GM18499 (cell line): ENCODE results near the gene RABL6.

ENCODE experiments used
- ATAC-seq: cut with Tn5 transposase; IDR thresholded peaks from one replicate; pipeline ENCODE4 v1.9.1; 2021; ENCODE audit warnings: moderate number of reproducible peaks; ENCODE audit not compliant: insufficient read depth, unreplicated experiment

RABL6 gene

GRCh38 chr9:136808806-136809158 lies 1.0 kb downstream of the RABL6 start:
- no peak for ATAC-seq

DNA sequence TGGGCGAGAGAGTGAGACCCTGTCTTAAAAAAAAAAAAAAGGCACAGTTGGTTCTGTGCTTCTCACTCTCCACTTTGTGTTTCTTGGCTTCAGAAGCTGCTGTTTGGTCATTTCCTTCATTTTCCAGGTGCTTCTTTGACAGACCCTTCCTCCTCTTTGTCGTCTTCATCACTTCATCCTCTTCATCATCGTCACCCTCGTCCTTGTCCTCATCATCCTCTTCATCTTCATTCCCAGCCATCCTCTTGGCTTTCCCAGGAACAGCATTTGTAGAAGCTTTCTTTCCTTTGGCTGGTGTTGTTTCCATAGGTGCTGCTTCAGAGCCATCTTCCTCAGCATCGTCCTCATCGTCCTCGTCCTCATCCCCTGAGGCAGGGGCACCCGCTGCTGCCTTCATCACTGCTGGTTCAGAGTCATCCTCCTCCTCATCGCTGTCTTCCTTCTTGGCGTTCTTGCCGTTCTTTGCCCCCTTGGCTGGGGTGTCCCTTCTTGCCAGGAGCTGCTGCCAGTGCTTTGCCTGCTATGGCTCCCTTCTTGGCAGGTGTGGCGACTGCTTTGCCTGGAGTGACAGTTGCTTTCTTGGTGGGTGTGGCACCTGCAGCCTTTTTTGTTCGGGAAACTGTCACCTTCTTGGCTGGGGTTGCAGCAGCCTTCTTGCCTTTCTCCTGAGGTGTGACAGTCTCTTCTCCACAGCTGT lies 7.1 kb downstream of the RABL6 start:
- ATAC-seq: no peak

GRCh38 chr9:136815422-136815782 lies 7.7 kb downstream of the RABL6 start:
- no peak for ATAC-seq

DNA sequence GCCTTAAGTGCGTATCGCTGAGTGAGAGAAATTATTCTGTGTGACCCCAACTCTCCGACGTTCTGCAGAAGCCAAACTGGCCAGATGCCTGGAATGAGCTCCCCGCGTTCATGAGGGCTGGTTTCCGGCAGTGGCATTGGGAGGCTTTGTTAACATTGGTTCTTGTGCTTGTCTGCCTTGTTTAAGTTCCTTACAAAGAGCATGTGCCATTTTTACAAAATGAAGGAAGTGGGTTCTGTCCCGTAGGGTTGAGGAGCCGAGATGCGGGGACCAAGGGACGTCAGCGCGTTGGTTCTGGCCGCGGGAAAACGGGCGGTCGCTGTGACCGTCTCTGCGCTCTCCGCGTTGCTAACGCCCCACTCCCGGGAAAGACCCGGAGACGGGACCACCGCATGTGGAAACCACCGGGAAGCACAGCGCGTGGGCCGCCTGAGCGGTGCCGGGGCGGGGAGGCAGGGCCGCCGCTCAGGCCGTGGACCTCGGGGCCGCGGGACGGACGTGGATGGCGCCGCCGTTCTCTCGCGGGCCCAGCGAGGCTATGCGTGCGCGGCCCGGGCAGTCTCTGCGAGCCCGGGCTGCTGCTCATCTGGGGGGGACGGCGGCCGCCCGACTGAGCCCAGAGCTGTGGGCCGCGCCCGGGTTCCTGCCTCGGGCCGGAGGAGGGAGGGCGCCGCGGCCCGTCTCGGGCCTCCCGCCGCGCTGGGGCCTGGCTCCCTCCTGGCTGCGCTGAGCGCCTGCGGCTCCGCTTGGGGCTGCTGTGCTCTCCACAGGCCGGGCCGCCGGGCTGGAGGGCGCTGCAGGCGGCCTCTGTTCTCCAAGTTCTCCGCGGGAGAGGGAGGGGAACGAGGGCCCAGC lies 13.4 kb downstream of the RABL6 start:
- ATAC-seq: no peak

GRCh38 chr9:136821826-136822544 lies 14.2 kb downstream of the RABL6 start:
- ATAC-seq: no peak

DNA sequence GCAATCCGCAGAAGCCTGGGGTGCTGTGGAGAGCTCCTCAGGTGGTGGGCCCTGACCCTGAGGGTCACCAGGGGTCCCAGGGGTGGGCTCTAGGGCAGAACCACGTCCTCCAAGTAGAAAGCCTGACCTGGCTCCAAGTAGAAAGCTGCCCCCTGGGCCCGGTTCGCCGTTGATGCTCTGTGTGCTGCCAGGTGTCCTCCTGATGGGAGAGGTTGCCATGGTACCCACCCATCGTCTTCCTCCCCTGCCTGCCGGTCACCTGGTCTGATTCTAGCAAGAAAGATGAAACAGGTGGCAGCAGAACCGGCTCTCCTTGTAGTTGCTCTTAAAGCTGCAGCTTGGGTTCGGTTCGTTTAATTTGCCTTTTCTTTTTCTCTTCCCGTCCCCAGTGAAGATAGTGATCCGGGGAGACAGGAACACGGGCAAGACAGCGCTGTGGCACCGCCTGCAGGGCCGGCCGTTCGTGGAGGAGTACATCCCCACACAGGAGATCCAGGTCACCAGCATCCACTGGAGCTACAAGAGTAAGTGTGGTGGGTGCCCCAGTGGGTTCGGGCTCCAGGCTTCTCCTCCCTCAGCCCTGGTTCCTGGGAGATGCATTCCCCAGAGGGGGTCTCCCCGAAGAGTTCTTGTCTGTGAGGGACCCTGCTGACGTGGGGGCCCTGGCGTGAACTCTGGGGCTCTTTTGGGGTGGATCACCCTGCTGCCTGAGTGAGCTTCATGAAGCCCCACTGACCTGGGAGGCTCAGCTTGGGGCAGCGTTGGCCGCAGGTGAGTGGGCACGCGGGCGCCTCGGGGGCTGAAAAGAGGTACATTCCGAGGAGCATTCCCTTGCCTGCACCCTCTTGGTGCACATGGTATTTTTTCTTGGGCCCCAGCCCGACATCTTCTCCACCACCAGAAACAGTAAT lies 15.6 kb downstream of the RABL6 start:
- ATAC-seq: no peak

DNA sequence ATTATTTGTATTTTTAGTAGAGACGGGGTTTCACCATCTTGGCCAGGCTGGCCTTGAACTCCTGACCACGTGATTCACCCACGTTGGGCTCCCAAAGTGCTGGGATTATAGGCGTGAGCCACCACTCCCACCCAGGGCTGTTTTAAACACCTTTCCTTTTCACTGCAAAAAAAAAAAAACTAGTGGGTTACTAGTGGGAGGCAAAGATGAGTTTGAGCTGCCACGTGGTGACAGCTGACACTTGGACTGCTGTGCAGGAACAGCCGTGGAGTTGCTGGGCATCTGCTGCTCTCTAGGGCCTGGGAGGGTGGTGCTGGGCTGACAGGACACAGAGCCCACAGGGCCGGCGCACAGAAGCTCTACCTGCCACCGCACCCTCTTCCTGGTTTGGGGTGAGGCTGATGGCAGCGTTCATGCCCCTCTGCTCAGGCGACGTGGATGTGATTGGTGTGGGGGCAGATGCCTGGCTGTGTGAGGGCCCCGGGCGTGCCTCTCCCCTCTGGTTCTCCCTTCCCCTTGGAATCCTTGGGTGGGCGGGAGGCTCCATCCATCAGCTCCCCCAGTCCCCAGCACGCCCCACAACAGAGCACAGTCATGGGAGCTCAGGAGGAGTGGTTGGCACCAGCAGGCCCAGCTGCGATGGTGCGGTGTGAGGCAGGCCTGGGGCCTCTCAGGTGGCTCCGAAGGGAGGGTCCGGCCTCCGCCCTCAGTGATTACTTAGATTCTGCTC lies 16.9 kb downstream of the RABL6 start:
- ATAC-seq: no peak

DNA sequence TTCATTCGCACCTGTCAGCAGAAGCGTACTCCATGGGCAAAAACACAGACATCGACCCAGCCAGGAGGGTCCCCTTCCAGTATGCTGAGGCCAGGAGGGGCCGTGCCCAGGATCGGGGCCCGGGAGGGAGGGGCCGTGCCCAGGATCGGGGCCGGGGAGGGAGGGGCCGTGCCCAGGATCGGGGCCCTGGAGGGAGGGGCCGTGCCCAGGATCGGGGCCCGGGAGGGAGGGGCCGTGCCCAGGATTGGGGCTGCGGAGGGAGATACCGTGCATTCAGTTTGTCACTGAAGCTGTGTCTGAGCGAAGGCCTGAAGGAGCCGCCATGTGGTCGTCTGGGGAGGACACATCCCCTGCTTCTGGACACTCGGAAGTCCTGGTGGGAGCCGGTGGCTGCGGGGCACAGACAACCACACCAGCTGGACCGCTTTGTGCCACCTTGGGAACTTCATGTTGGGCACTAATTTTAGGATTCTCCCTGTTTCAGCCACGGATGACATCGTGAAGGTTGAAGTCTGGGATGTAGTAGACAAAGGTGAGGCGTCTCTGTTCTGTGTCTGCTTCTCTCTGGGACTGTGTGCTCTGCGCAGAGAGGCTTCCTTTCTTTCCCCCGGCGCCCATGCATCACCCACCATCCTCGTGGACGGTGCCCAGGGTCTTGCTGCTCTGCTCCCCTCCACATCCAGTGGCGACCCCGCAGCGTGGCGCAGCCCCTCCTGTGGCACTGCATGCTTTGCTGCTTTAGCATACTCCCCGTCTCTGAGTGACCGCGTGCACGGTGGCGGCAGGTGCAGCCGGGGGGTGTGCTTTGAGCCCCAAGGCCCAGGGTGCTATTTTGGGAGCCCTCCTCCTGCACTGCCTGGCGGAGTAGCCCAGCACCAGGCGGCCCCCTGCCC lies 17.8 kb downstream of the RABL6 start:
- no peak for ATAC-seq

GRCh38 chr9:136826188-136826541 lies 18.4 kb downstream of the RABL6 start:
- ATAC-seq: no peak

DNA sequence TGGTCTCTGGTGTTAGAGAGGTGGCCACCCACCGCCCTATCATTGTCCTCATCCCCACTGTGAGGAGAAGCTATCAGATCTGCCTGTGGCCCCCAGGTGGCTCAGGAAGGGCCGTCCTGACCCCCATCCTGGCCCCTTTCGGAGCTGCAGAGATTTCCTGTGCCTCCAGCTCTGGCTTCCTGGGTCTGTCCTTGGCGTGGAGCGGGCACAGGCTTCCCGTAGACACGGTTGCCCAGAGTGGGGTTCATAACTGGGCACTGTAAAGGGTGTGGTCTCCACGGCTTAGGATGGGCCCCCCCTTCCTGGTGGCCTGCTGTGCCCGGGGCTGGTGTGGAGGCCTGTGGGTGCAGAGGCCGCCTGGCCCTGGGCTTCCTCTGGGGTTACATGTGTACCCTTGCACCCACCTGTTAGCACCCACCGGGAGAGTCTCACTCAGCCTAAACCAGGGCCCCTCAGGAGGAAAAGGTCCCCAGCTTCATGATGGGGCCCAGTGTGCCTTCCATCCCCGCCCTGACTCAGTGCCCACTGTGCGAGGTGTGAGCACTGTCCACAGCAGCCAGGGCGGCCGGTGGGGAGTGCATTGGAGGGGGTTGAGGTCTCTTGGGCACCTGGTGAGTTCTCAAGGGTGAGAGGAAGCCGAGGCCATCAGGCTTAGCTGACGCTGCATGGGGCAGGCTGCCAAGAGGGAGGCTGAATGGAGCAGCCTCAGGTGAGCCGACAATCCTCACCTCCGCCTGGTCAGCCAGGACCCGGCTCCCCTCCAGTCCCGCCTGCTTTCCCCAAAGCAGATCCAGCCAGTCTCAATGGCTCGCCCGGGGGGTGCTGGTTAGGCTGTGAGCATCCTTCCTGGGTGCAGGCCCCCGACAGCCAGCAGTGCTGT lies 19.2 kb downstream of the RABL6 start:
- no peak for ATAC-seq

DNA sequence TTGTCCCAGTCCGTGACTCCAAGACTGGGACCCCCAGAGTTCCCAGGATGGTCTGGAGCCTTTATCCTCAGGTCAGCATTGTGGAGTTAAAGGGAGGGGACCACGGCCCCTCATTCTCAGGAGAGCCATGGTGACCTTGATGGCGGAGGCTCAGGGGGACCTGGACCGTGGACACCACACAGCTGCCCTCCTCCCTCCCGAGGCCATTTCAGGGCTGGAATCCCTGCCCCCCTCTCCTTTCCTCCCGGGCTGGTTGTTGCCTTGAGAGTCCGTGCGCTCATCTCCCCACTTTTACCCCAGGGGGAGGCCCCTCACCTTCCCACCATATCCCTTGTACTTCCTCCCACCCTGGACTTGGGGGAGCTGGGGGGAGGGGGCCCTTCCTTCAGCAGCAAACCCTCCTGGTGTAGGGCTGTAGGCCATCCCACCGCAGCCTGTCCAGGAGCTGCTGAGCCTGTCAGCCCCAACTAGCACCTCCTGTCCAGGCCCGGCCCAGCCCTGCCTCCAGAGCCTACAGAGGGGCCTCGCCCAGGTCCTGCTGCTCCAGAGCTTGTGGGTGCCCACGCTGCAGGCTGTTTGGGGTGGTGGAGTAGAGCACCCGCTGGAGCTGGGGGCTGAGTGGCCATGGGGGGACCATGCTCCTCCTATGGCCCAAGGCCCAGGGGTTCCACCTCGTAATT lies 20.2 kb downstream of the RABL6 start:
- ATAC-seq: no peak

DNA sequence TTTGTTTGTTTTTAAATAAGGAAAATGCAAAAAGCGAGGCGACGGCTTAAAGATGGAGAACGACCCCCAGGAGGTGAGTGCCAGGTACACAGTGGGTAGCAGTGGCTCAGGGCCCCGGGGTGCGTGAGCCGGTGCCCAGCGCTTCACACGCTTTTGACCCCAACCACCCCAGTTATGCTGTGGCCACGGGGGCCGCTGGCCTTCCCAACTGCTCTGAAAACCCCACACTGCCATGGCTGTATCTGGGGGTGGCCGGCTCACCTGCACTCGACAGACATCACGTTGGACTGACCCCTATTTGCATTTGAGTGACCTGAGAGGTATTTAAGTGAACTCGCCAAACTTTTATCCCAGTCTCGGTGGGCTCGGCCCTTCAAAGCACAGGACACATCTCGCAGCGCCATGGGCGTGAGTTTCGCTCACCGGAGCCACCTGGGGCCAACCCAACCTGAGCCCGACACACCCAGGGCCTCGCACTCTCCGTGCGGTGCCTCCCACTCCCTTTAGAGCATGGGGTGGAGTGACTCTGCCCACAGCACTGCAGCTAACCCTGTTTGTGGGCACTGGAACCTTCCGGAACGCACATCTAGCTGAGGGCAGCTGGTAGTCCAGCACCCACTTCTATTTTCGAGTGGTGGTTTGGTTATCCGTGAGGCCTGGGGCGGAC lies 20.9 kb downstream of the RABL6 start:
- ATAC-seq: no peak

DNA sequence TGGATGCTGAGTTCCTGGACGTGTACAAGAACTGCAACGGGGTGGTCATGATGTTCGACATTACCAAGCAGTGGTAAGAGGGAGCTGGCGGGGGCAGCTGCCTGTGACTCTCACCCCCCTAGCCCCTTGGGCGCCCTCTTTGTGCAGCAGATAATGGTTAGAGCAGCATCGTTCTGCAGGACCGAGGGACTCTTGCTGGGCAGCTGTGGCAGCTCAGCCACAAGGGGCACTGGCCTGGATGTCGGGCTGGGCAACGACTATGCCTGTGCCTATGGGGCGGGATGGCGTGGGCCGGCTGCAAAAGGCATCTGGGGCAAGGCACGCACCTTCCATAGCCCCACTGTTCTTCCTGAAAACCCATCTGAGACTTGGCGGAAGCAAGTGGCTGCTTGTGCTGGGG lies 21.7 kb downstream of the RABL6 start:
- no peak for ATAC-seq

- no peak for ATAC-seq
Measured at GRCh38 chr9:136829981-136830885, 22.5 kb downstream of the RABL6 start.

GRCh38 chr9:136831002-136831719 lies 23.4 kb downstream of the RABL6 start:
- no peak for ATAC-seq
